GM12878 (cell line): Measurements from ENCODE around the gene PIAS1. TPM values are rescaled to one million over a fixed set of nuclear protein-coding genes. Genes with fewer than 3 reads are reported as not detected.
"Not testable (repeated sequence)": the region's sequence is repeated elsewhere in the genome, so short reads cannot be mapped to it uniquely, and the experiment has no call there.

Source experiments
- ATAC-seq: fragments of 200-7000 bp; cut with Tn5 transposase; 3 replicates; pipeline ENCODE4 v1.9.1; 2020; ENCODE audit warnings: mild to moderate bottlenecking, moderate library complexity
- BruUV-seq: library from RNA; stranded (reverse); fragments of 400-500 nt; replicated peaks from 2 replicates; lab custom pipeline; 2021; lab: Mats Ljungman, UMichigan
- CTCF ChIA-PET: fragments of 300-600 bp; sonication (Branson Sonifier 250); formaldehyde crosslinking; extraction: SDS; loops from one replicate; lab custom pipeline; 2021; ENCODE audit warnings: inconsistent platforms; lab: Yijun Ruan, JAX
- POLR2A ChIA-PET: fragments of 350-600 bp; formaldehyde crosslinking; extraction: SDS; loops from one replicate; lab custom pipeline; 2021; ENCODE audit warnings: inconsistent platforms; lab: Charles Lee
- RAD21 ChIA-PET: fragments of 300-600 bp; sonication (Branson Sonifier 250); formaldehyde crosslinking; loops from one replicate; lab custom pipeline; 2023; ENCODE audit warnings: antibody characterized with exemption; ENCODE audit not compliant: unreplicated experiment; lab: Charles Lee
- SMC1A ChIA-PET: fragments of 300-600 bp; sonication (Branson Sonifier 250); formaldehyde crosslinking; loops from one replicate; lab custom pipeline; 2023; ENCODE audit not compliant: unreplicated experiment, uncharacterized antibody; lab: Charles Lee
- DNase-seq: peaks from one replicate; pipeline ENCODE4 v3.0.0-alpha.2; 2011; ENCODE audit warnings: low read depth, low spot score
- FAIRE-seq: peaks from 3 replicates; lab custom pipeline; 2011; peaks lifted over from hg19 to GRCh38; lab: Jason Lieb, UNC
- H2AFZ ChIP-seq: 2 replicates; pipeline ENCODE4 v1.6.0; 2011; ENCODE audit warnings: low read depth, low read length, control low read depth; ENCODE audit not compliant: control insufficient read depth
- H3K27ac ChIP-seq: 2 replicates; pipeline ENCODE4 v1.5.1; 2011; ENCODE audit warnings: control low read depth; ENCODE audit not compliant: control insufficient read depth, insufficient read depth
- H3K27me3 ChIP-seq, 2 experiments: replicated peaks in 1 of 2; 2 replicates each; pipeline versions ENCODE4 v1.6.0 to v1.6.1; 2011; ENCODE audit warnings: low read length in 1 of 2; ENCODE audit not compliant: control insufficient read depth in 2 of 2, insufficient read depth in 2 of 2
- H3K36me3 ChIP-seq, 2 experiments: 2 replicates each; pipeline ENCODE4 v1.5.1; 2011; ENCODE audit warnings: low read length in 1 of 2; ENCODE audit not compliant: control insufficient read depth in 2 of 2, insufficient read depth in 2 of 2
- H3K4me1 ChIP-seq: 2 replicates; pipeline ENCODE4 v1.6.1; 2011; ENCODE audit warnings: mild to moderate bottlenecking, low read length, moderate library complexity, mixed read lengths; ENCODE audit not compliant: control insufficient read depth, insufficient read depth
- H3K4me2 ChIP-seq: 2 replicates; pipeline ENCODE4 v1.6.0; 2011; ENCODE audit warnings: control low read depth; ENCODE audit not compliant: control insufficient read depth, insufficient read depth
- H3K4me3 ChIP-seq: fragments of 200-600 bp; sonication (generic); 2 replicates; pipeline ENCODE4 v1.5.1; 2016
- H3K79me2 ChIP-seq: 2 replicates; pipeline ENCODE4 v1.6.0; 2011; ENCODE audit warnings: low read length; ENCODE audit not compliant: control insufficient read depth, insufficient read depth
- H3K9ac ChIP-seq: 2 replicates; pipeline ENCODE4 v1.8.0; 2011; ENCODE audit warnings: low read length, control low read depth, mixed read lengths; ENCODE audit not compliant: control insufficient read depth, insufficient read depth
- H3K9me3 ChIP-seq: replicated peaks from 3 replicates; pipeline ENCODE4 v1.5.1; 2011; ENCODE audit warnings: mild to moderate bottlenecking, low read length; ENCODE audit not compliant: control insufficient read depth, insufficient read depth
- H4K20me1 ChIP-seq: 2 replicates; pipeline ENCODE4 v1.6.0; 2011; ENCODE audit not compliant: control insufficient read depth, insufficient read depth
- BACH1 ChIP-seq: fragments of 450-650 bp; IDR thresholded peaks from 2 replicates; pipeline ENCODE4 v1.6.1; 2017; ENCODE audit warnings: mild to moderate bottlenecking, borderline replicate concordance
- HDAC2 ChIP-seq: fragments of 200-600 bp; sonication (generic); IDR thresholded peaks from 2 replicates; pipeline ENCODE4 v1.6.1; 2017
- MEF2A ChIP-seq: IDR thresholded peaks from 2 replicates; pipeline ENCODE4 v1.6.1; 2011; ENCODE audit warnings: low read depth, mild to moderate bottlenecking, low read length, moderate library complexity; ENCODE audit not compliant: insufficient read depth
- NR2F1 ChIP-seq: fragments of 450-650 bp; conservative IDR thresholded peaks from 2 replicates; pipeline ENCODE4 v1.6.1; 2017; ENCODE audit warnings: mild to moderate bottlenecking
- PAX8 ChIP-seq: fragments of 450-650 bp; IDR thresholded peaks from 2 replicates; pipeline ENCODE4 v1.6.1; 2017; ENCODE audit warnings: mild to moderate bottlenecking, moderate library complexity
- POLR2AphosphoS5 ChIP-seq: IDR thresholded peaks from 2 replicates; pipeline ENCODE4 v1.6.1; 2011; ENCODE audit warnings: mild to moderate bottlenecking, low read length, inconsistent platforms
- ZNF274 ChIP-seq: IDR thresholded peaks from one replicate; pipeline ENCODE4 v1.8.0; 2011; ENCODE audit not compliant: insufficient read length, insufficient read depth
- WGBS: methylation state at CpG from one replicate; pipeline ENCODE4 v1.1.6; 2016; ENCODE audit warnings: low lambda C conversion rate; ENCODE audit not compliant: insufficient replicate concordance, insufficient coverage; ENCODE audit errors: missing lambda C conversion rate; 5-methylcytosine and 5-hydroxymethylcytosine counted together
- in situ Hi-C: fragments of 300-500 bp; cut with MboI; formaldehyde crosslinking; loops from 9 replicates; pipeline ENCODE4 v1.14.3; 2018; ENCODE audit warnings: mixed read lengths
- intact Hi-C: fragments of 100-400 bp; cut with micrococcal nuclease; formaldehyde crosslinking; loops from one replicate; pipeline ENCODE4 v1.14.2; 2022; ENCODE audit not compliant: unreplicated experiment
- polyA plus RNA-seq, 11 experiments: library from polyadenylated mRNA; depleted of rRNA in 4 of 11; unstranded in 6 of 11; stranded (reverse) in 5 of 11; fragments of >200 nt; fragmentation: Nextera tagmentation in 4 of 11; fragmentation: Illumina TruSeq in 1 of 11; extraction: Ambion mirVana in 4 of 11; extraction: Trizol in 1 of 11; gene quantifications; 1 replicate in 1 of 11; 2 replicates in 10 of 11; pipeline versions ENCODE4 v1.2.1 to v1.2.3, GENCODE V29; 2011 to 2016; ENCODE audit warnings: inconsistent platforms in 2 of 11, missing spikeins in 2 of 11, low read depth in 1 of 11
- total RNA-seq, 4 experiments: library from RNA; depleted of rRNA in 3 of 4; stranded (reverse); fragments of >200 nt in 3 of 4; fragmentation: Illumina TruSeq in 1 of 4; extraction: Trizol in 1 of 4; gene quantifications; 2 replicates each; pipeline versions ENCODE4 v1.2.1 to v1.2.3, GENCODE V29; 2013 to 2021
- TF ChIP-seq, protein P1 (sequence below): fragments of 450-650 bp; IDR thresholded peaks from 2 replicates; pipeline ENCODE4 v1.6.1; 2017; ENCODE audit warnings: mild to moderate bottlenecking, moderate library complexity
- TF ChIP-seq, protein P2 (sequence below): IDR thresholded peaks from 2 replicates; pipeline ENCODE4 v1.6.1; 2012; ENCODE audit warnings: low read length, inconsistent platforms

PIAS1 gene
- total and polyA plus RNA-seq, 10 of the 15 experiments (the other 5 are each of a cell fraction or from before 2014, with no cell fraction given) = 20.2 to 96.3 (median 37.0) TPM

DNA sequence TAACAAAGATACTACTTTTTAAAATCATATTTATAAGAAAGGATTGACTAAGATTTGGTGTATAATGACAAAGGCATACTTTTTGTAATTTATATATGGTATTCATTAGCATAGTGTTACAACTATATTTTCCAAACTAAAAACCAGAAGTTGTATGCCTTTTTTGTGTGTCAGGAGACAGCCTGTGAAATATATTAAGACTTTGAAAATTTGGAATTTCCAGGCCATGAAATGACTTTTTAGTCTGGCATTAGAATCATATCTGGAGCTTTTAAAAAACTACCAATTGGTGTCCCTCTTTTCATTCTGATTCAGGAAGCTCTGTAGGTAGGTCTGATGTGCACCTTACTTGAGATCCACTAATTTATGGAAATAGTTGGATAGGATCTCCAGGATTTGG, 109.1 kb downstream of the PIAS1 start (continued):
- TF ChIP-seq, protein P1, sequence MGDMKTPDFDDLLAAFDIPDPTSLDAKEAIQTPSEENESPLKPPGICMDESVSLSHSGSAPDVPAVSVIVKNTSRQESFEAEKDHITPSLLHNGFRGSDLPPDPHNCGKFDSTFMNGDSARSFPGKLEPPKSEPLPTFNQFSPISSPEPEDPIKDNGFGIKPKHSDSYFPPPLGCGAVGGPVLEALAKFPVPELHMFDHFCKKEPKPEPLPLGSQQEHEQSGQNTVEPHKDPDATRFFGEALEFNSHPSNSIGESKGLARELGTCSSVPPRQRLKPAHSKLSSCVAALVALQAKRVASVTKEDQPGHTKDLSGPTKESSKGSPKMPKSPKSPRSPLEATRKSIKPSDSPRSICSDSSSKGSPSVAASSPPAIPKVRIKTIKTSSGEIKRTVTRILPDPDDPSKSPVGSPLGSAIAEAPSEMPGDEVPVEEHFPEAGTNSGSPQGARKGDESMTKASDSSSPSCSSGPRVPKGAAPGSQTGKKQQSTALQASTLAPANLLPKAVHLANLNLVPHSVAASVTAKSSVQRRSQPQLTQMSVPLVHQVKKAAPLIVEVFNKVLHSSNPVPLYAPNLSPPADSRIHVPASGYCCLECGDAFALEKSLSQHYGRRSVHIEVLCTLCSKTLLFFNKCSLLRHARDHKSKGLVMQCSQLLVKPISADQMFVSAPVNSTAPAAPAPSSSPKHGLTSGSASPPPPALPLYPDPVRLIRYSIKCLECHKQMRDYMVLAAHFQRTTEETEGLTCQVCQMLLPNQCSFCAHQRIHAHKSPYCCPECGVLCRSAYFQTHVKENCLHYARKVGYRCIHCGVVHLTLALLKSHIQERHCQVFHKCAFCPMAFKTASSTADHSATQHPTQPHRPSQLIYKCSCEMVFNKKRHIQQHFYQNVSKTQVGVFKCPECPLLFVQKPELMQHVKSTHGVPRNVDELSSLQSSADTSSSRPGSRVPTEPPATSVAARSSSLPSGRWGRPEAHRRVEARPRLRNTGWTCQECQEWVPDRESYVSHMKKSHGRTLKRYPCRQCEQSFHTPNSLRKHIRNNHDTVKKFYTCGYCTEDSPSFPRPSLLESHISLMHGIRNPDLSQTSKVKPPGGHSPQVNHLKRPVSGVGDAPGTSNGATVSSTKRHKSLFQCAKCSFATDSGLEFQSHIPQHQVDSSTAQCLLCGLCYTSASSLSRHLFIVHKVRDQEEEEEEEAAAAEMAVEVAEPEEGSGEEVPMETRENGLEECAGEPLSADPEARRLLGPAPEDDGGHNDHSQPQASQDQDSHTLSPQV = no peak
- no peak for TF ChIP-seq NR2F1
- TF ChIP-seq, protein P2, sequence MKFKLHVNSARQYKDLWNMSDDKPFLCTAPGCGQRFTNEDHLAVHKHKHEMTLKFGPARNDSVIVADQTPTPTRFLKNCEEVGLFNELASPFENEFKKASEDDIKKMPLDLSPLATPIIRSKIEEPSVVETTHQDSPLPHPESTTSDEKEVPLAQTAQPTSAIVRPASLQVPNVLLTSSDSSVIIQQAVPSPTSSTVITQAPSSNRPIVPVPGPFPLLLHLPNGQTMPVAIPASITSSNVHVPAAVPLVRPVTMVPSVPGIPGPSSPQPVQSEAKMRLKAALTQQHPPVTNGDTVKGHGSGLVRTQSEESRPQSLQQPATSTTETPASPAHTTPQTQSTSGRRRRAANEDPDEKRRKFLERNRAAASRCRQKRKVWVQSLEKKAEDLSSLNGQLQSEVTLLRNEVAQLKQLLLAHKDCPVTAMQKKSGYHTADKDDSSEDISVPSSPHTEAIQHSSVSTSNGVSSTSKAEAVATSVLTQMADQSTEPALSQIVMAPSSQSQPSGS = no peak
- TF ChIP-seq HDAC2 = no peak
- no peak for TF ChIP-seq MEF2A

DNA sequence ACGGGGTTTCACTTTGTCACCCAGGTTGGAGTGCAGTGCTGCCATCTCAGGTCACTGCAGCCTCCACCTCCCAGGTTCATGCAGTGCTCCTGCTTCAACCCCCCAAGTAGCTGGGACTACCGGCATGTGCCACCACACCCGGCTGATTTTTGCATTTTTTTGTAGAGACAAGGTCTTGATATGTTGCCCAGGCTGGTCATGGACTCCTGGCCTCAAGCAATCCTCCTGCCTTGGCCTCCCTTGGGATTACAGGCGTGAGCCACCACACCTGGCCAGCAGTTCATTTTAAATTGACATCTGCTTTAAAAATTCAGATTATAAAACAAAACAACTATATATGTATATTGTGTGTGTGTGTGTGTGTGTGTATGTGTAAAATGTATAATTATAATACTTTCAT, 112.7 kb downstream of the PIAS1 start:
- no peak for TF ChIP-seq ZNF274
- no peak for TF ChIP-seq POLR2AphosphoS5
- no peak for TF ChIP-seq BACH1
- TF ChIP-seq PAX8 = no peak
- H3K9ac ChIP-seq = no peak overlapping the region
- no peaks in the 10 kb centered on the region for H4K20me1 ChIP-seq
- H2AFZ ChIP-seq = no peak overlapping the region
- no peaks in the 10 kb centered on the region for H3K9me3 ChIP-seq
- H3K27ac ChIP-seq = no peak overlapping the region
- H3K36me3 ChIP-seq = peaks cover 6 to 8% of the 10 kb centered on the region in 2 experiments; a peak in 3 of 4 replicates
- no TSS peak for BruUV-seq
- ChIA-PET SMC1A (interaction anchor here (1.2 to 3.2 kb wide), 2 partner anchors 13 to 58 kb away, joined by 3 to 14 read pairs; no protein-coding TSS in a partner anchor), RAD21 (interaction anchor here (1.4 kb wide), 1 partner anchor 304 kb away, joined by 3 read pairs; no protein-coding TSS in a partner anchor), POLR2A (no interaction called here), CTCF (interaction anchor here (0.8 to 1.0 kb wide), 2 partner anchors 27 to 304 kb away, joined by 4 to 5 read pairs; no protein-coding TSS in a partner anchor)
- in situ Hi-C loops = no loop called here
- H3K27me3 ChIP-seq = no peaks in the 10 kb centered on the region
- WGBS = 30% methylated on average over 4 of the region's 4 CpGs
- DNase-seq = no peak
- intact Hi-C loops = no loop called here
- H3K4me1 ChIP-seq = no peaks in the 10 kb centered on the region
- no peak for FAIRE-seq
- no peaks in the 10 kb centered on the region for H3K79me2 ChIP-seq
- no peak overlapping the region for H3K4me3 ChIP-seq
- H3K4me2 ChIP-seq = no peak overlapping the region
- ATAC-seq = no peak

DNA sequence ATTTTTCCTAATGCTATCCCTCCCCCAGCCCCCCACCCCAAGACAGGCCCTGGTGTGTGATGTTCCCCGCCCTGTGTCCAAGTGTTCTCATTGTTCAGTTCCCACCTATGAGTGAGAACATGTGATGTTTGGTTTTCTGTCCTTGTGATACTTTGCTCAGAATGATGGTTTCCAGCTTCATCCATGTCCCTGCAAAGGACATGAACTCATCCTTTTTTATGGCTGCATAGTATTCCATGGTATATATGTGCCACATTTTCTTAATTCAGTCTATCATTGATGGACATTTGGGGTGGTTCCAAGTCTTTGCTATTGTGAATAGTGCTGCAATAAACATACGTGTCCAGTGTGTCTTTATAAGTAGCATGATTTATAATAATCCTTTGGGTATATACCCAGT, 117.9 kb downstream of the PIAS1 start:
- H3K9ac ChIP-seq, ATAC-seq, POLR2A ChIA-PET, FAIRE-seq, intact Hi-C loops, H3K79me2 ChIP-seq, H3K9me3 ChIP-seq, in situ Hi-C loops, H4K20me1 ChIP-seq, H3K27me3 ChIP-seq, H3K4me3 ChIP-seq, BruUV-seq, H3K27ac ChIP-seq, SMC1A ChIA-PET, RAD21 ChIA-PET, H2AFZ ChIP-seq, CTCF ChIA-PET, H3K4me1 ChIP-seq, H3K4me2 ChIP-seq, DNase-seq: not testable (repeated sequence)
- 100% methylated on average over 1 of the region's 2 CpGs for WGBS
- H3K36me3 ChIP-seq = peaks cover 0 to 12% of the 10 kb centered on the region in 2 experiments; a peak in 3 of 4 replicates
